HS-5 (cell line): Measurements from ENCODE around the gene SLIT1.
A peak's percentile ranks its signal among the peaks of the same experiment; 100 is the strongest.
"Not testable (repeated sequence)": the region's sequence is repeated elsewhere in the genome, so short reads cannot be mapped to it uniquely, and the experiment has no call there.

Experiments used
- DNase-seq: peaks from one replicate; pipeline ENCODE4 v3.0.0-alpha.2; 2012; ENCODE audit warnings: low read depth

SLIT1 gene

GRCh38 chr10:97107551-97107950 lies 78.2 kb downstream of the SLIT1 start:
- no peak for DNase-seq

- DNase-seq: no peak
These were observed 79.6 kb downstream of the SLIT1 start for GRCh38 chr10:97106207-97106606.

GRCh38 chr10:97105303-97105702 lies 80.5 kb downstream of the SLIT1 start:
- DNase-seq: no peak

GRCh38 chr10:97103316-97104080 lies 82.3 kb downstream of the SLIT1 start:
- no peak for DNase-seq

- DNase-seq: no peak
These were observed 83.3 kb downstream of the SLIT1 start for GRCh38 chr10:97102441-97102840.

GRCh38 chr10:97101166-97101940 lies 84.4 kb downstream of the SLIT1 start:
- no peak for DNase-seq

GRCh38 chr10:97100657-97101056 lies 85.1 kb downstream of the SLIT1 start:
- no peak for DNase-seq

GRCh38 chr10:97099868-97100267 lies 85.9 kb downstream of the SLIT1 start:
- no peak for DNase-seq

GRCh38 chr10:97099089-97099488 lies 86.7 kb downstream of the SLIT1 start:
- no peak for DNase-seq

- DNase-seq: no peak
These were observed 88.7 kb downstream of the SLIT1 start for GRCh38 chr10:97097084-97097433.

- no peak for DNase-seq
These were observed 89.3 kb downstream of the SLIT1 start for GRCh38 chr10:97096261-97097083.

GRCh38 chr10:97095701-97096260 lies 90.0 kb downstream of the SLIT1 start:
- no peak for DNase-seq

GRCh38 chr10:97090644-97091043 lies 95.1 kb downstream of the SLIT1 start:
- no peak for DNase-seq

- no peak for DNase-seq
These were observed 95.7 kb downstream of the SLIT1 start for GRCh38 chr10:97090035-97090434.

- DNase-seq: peak; percentile 15
These were observed 96.4 kb downstream of the SLIT1 start for GRCh38 chr10:97089209-97089870.

GRCh38 chr10:97087296-97087695 lies 98.5 kb downstream of the SLIT1 start:
- DNase-seq: no peak

- no peak for DNase-seq
These were observed 99.2 kb downstream of the SLIT1 start for GRCh38 chr10:97086530-97086929.

GRCh38 chr10:97083228-97083829 lies 102.4 kb downstream of the SLIT1 start:
- no peak for DNase-seq

- DNase-seq: not testable (repeated sequence)
These were observed 103.2 kb downstream of the SLIT1 start for GRCh38 chr10:97082575-97082974.

- no peak for DNase-seq
These were observed 104.0 kb downstream of the SLIT1 start for GRCh38 chr10:97081621-97082235.
